HG03066 (cell line): Measurements from ENCODE around the gene MAN1A1.
A peak's percentile ranks its signal among the peaks of the same experiment; 100 is the strongest.

Experiments used
- ATAC-seq: cut with Tn5 transposase; IDR thresholded peaks from one replicate; pipeline ENCODE4 v1.9.1; 2021; ENCODE audit warnings: low read depth; ENCODE audit not compliant: unreplicated experiment

The MAN1A1 gene

DNA sequence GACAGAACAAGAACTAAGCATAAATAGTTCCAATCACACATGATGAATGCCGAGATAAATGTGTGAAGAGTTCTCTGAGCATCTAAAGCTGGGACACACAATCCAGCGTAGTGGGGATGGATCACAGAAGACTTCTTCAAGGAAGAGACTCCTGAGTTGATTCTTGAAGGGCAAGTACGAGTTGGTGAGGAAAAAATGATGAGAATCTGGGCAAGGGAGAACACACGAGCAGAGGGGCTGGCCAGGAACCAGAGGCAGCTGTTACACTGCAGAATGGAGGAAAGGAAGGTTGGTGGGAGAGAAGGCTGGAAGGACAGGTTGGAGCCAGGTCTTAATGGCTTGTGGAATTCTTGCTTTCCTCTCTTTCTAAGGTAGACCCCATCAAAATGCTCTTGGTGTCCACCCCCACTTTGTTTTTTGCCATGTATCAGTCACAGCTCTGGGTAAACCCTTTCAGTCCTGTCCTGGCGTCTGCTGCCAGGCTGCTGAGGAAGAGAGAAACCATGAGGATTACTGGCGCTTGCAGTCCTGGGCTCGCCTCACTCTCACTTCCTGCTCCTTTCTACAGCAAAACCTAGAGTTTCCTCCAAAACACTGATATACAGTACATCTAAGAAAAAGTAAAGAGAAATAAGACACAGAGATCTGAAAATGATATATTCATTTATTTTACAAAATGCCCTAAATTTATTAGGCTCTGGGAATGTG lies 143.5 kb downstream of the MAN1A1 start:
- ATAC-seq: peak; percentile 82

- ATAC-seq: no peak
Observed at GRCh38 chr6:119204719-119205118, 144.8 kb downstream of the MAN1A1 start.

DNA sequence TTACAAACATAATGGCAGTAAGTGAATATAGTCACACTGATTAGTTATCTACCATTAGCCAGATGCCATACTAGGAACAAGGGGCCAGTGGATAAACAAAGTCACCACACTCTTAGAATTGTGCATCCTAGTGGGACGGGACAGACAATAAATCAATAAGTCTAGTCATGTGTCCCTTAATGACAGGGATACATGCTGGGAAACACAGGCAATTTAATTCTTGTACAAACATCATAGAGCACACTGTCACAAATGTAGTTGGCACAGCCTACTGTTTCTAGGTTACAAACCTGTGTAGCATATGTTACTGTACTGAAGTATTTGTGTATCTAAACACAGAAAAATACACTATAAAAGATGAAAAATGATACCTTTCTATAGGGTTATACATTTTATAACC lies 148.1 kb downstream of the MAN1A1 start:
- ATAC-seq: no peak

DNA sequence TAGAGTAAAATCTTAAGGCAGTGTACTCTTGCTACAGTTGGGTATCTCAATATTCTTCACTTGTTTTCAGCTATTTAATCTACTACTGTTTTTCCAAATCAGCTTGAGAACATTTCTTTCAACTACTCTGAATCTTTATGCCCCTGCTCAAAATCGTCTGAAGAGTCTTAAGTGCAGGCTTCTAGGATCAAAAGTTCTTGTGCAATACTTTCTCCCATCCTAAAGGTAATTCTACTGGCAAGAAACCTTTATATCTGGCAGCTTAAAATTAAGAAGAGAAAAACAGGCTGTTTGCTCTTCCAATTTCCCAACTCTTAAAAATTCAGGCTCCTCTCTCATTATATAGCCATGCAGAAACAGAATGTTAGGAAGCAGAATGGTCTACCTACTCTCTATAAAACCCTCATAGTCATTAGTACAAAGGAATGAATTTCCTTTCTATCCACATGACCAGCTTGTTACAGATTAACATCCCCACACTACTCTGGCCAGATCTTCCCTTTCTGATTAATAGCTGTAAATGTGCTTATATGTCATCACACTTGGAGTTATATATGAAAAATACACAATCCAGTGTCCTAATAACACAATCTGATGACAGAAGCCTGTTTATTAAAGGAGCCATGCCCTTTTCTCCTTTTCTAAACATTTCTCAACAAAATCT lies 148.9 kb downstream of the MAN1A1 start:
- no peak for ATAC-seq

GRCh38 chr6:119197271-119197670 lies 152.3 kb downstream of the MAN1A1 start:
- no peak for ATAC-seq

DNA sequence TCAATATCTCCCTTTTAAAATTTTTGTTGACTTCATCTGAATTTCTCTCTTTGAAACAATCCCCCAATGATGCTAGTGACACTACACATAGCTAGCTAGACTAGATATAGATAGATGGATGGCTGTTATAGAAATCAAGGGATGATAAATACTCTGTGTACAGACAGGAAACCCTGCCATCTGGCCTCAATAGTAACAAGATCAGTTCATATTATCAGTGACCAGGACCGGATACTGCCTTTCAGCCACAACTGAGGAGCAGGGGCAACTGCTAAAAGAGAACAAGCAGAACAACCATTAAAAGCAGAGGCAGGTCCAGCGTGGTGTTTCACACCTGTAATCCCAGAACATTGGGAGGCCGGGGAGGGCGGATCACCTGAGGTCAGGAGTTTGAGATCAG lies 152.8 kb downstream of the MAN1A1 start:
- ATAC-seq: no peak

GRCh38 chr6:119195848-119196247 lies 153.7 kb downstream of the MAN1A1 start:
- no peak for ATAC-seq

DNA sequence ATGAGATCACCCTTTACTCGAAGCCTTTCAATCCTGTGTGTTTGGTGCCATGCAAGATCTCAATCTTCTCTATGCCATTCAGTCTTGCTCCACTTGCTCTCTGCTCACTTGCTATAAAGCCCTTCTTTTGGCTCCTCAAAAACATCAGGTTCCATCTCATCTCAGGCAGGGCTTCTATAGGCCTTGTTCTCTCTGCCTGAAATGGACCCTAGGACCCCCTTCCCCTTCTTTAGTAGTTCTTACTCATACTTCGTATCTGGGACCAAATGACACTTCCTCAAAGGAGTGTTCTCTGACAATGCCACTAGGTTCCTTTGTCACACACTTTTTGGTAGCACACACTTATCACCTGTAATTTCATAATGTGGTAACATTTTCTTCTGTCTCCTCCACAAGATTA lies 154.4 kb downstream of the MAN1A1 start:
- ATAC-seq: no peak

- no peak for ATAC-seq
Observed at GRCh38 chr6:119193707-119194106, 155.9 kb downstream of the MAN1A1 start.

DNA sequence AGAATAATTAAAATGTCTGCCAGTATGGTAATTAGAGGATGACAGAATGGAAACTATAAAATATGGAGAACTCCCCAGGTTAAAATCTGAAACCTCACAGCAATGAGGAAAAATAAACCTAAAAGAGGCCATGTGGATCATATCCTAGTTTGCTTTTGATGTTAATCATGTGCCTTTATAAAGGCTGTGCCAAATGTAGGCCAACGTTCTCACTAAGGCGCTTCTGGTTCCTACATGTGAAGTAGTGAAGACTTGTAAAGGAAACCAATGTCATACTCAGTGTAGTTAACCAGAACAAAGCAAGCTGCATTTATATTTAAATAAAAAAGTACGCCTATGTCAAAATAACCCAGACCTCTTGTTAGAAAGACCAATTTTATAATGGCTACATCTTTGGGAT lies 157.4 kb downstream of the MAN1A1 start:
- no peak for ATAC-seq

DNA sequence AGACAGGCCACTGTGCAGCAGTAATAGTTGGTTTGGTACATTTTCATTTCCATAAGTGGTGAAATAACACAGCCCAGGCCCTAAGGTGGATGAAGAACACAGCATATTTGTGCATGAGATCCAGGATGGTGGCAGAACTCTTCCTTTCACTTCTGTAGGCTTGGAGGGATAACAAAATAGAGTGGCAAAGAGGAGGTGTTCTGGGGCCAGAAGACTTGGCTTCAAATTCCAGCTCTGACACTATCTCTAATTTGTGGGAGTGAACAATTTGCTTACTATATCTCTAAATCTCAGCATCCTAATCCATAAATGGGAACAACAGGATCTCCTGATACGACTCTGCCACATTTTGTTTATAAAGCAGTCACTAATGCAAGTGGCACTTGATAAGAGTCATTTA lies 159.4 kb downstream of the MAN1A1 start:
- no peak for ATAC-seq

DNA sequence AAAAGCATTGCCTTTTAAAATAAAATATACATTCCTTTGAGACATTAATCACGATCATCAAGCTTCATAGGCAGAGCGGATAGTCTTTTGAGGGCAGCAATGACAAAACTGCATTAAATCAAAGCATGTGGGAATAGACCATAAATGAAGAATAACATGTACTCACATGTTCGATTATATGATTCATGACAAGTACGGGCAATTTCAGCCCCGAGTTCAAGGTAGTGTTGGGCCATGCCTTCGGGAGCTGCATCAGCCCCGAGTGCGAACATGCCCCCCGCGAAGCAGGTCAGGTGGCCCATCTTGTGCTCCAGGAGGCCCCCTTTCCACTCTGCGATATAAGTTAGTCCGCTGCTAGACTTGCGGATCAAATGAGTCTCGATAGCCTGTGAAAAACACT lies 160.1 kb downstream of the MAN1A1 start:
- ATAC-seq: no peak

DNA sequence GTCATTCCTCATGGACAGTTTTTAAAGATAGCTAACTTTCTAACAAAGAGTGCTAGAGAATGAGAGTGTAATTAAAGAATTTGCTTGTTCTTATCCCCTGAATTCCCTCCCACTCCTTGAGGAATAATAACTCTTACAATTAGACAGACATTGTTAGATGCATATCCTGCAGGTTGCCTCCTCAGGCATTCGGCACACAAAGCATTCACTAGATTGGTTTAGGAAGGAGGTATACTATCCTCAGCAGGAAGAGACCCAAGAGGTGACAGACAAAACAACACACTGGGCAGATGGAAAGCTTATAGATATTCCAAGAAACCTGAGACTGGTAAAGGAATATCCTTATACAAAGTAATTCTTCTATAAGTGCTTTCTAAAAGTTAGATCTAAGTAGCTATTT lies 162.0 kb downstream of the MAN1A1 start:
- ATAC-seq: no peak

DNA sequence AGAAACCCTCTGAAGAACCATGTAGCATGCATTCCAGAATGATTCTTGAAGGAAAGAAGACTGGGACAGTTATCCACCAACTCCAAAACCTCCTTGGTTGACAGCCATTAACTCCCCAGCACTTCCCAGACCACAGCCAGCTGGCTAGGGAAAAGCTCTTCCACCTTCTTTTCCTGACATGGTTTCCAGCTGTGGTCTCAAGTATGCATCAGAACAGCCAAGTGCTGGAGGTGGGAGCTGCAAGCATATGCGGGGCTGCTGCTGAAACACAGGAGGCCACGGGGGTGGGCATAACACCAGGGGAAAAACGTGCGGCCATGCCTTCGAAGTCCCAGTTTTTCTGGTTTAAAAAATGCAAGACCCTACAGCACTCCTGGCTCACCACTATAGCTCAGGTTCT lies 163.1 kb downstream of the MAN1A1 start:
- ATAC-seq: no peak

- ATAC-seq: no peak
Observed at GRCh38 chr6:119184008-119184648, 165.4 kb downstream of the MAN1A1 start.

DNA sequence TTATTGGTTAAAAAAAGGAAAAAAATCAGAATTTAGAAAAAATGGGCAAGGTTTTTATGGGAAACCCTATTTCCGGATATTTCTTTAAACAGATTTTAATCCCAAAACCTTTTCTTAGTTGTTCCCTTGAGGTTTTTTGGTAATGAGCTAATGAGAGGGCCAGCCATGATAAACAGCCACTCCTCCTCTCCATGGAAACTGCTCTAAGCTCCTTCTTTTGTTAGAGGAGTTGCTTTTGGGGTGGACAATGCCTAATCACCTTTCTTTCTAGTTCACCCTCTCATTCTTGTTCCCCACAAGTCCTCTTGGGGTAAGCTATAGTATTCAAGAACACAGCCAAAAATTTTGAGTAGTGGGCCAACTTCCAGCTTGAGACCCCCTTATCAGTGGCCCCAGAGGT lies 166.1 kb downstream of the MAN1A1 start:
- no peak for ATAC-seq

- no peak for ATAC-seq
Observed at GRCh38 chr6:119182875-119183274, 166.7 kb downstream of the MAN1A1 start.

DNA sequence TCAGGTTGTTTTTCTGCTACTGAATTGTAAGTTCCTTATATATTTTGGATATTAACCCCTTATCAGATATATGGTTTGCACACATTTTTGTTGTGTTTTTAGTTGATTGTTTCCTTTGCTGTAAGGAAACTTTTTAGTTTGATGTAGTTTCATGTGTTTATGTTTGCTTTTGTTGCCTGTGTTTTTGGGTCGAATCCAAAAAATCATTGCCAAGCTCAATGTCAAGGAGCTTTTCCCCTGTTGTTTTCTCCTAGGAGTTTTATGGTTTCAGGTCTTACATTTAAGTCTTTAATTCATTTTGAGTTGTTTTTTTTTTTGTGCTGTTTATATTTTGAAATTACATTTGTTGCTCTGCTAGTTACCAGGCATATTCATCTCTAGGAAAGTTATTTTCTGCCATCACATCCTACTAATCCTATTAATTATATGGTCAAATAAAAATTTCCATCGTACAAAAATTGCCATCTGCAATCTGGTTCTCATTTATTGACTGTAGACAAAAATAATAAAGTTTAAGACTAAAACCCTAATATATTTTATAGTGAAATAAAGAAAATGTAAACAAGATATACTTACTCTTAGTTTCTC lies 167.3 kb downstream of the MAN1A1 start:
- ATAC-seq: no peak

- no peak for ATAC-seq
Observed at GRCh38 chr6:119181046-119181445, 168.5 kb downstream of the MAN1A1 start.

DNA sequence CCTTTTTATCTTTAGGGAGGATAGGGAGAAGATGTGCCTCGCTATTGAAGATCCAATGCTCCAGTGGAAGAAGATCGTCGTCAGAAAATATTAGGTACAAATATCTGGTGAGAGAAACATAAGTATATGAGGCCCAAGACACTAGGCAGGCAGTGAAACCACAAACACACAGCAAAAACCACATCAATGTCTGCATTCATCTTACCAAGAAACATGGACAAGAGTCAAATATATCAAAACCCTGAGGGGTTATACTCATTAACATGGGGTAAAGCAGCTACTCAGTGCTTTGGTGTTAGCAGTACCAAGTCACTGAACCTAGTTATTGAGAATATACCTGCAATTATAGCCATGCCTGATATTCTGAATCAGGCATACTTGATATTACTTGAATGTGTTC lies 169.7 kb downstream of the MAN1A1 start:
- ATAC-seq: no peak

GRCh38 chr6:119179062-119179461 lies 170.5 kb downstream of the MAN1A1 start:
- no peak for ATAC-seq

GRCh38 chr6:119176445-119176844 lies 173.1 kb downstream of the MAN1A1 start:
- ATAC-seq: no peak
